SIG-M5 (cell line): ENCODE measurements around the gene CHST7.

Experiments used
- DNase-seq: peaks from one replicate; lab custom pipeline; 2025; lab: John Stamatoyannopoulos, UW

The CHST7 gene

DNA sequence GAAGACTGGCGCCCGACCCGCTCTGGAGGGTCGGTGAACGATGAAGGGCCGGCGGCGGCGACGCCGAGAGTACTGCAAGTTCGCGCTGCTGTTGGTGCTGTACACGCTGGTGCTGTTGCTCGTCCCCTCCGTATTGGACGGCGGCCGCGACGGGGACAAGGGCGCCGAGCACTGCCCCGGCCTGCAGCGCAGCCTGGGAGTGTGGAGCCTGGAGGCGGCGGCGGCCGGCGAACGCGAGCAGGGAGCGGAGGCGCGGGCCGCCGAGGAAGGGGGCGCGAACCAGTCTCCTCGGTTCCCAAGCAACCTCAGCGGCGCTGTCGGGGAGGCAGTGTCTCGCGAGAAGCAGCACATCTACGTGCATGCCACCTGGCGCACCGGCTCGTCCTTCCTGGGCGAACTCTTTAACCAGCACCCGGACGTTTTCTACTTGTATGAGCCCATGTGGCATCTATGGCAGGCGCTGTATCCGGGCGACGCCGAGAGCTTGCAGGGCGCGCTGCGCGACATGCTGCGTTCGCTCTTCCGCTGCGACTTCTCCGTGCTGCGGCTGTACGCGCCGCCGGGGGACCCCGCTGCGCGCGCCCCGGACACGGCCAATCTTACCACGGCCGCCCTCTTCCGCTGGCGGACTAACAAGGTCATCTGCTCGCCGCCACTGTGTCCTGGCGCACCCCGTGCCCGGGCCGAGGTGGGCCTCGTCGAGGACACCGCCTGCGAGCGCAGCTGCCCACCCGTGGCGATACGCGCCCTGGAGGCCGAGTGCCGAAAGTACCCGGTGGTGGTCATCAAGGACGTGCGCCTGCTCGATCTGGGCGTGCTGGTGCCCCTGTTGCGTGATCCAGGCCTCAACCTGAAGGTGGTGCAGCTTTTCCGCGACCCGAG is 568 bp downstream of the CHST7 start:
- DNase-seq = no peak

GRCh38 chrX:46574774-46575381 is 1.3 kb downstream of the CHST7 start:
- DNase-seq = no peak

GRCh38 chrX:46575586-46575985 is 2.0 kb downstream of the CHST7 start:
- no peak for DNase-seq

GRCh38 chrX:46575991-46576392 is 2.4 kb downstream of the CHST7 start:
- no peak for DNase-seq

- DNase-seq = no peak
Measured at GRCh38 chrX:46576458-46576857, 2.9 kb downstream of the CHST7 start.

DNA sequence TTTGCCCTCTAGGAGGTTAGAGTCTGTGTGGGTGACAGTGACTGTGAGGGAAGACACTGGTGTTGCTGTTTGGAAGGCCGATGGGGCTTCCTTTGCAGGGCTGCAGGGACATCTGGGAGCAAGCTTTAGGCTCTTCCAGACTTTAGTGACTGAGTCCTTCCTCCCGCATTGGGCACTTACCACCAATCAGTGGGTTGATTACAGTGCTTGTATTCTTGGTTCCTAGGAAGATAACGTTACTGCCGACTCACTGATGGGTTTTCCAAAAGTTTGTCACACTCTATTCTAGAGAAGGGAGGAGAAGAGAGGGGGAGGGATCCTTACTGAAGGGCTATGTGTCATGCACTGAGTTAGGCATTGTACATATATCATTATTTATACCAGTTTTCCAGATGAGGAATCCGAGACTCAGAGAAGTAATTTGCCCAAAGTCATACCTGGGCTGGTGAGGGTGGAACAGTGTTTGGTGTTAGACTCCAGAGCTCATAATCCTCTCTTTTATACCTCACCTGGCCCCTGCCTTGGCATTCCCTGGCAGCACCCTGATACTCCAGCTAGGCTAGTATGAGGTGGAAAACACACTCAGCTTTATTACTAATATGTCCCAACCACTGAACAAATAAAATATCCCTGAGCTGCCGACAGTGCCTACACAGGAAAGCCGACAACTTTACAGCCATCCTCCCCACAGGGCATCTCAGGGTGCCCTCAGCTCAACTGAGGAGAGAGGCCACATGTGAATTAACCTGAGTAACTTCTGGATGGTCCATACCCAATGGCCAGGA is 3.8 kb downstream of the CHST7 start:
- no peak for DNase-seq

GRCh38 chrX:46579250-46579649 is 5.7 kb downstream of the CHST7 start:
- DNase-seq = no peak

- no peak for DNase-seq
Measured at GRCh38 chrX:46580613-46581012, 7.0 kb downstream of the CHST7 start.

DNA sequence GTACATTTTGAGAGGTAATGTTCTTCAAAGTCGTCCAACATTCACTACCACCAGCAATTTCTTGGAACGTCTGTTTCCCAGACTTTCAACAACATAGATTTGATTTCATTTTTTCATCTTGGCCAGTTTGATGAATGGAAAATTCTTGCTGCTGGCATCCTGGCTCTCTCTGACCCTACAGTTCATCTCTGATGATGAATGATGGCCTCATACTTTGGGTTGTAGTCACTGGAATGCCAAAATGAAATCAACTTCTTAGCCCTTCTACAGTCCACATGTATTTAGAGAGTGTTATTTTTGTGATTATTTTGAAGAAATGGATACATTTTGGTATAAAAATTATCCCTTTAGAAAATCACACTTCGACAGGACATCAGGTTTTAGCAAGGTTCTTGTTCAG is 8.8 kb downstream of the CHST7 start:
- DNase-seq = no peak

GRCh38 chrX:46582966-46583365 is 9.4 kb downstream of the CHST7 start:
- no peak for DNase-seq

DNA sequence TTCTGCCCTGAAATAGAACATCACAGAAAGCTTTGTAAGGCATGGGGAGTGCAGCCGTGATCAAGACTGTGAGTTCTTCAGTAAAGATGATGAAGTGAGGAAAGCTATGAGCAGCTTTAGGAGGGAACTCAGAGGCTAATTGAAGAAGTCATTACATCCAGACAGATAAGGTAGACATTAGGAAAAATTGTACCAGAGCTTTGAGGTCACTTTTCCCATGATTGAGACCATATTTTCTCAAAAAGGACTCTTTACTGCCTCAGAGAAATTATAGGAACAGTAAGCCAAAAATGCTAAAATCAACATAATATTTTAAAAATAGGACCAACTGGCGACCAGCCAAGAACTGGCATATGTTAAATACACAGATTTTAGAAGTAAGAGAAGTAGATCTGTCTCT is 11.2 kb downstream of the CHST7 start:
- no peak for DNase-seq

DNA sequence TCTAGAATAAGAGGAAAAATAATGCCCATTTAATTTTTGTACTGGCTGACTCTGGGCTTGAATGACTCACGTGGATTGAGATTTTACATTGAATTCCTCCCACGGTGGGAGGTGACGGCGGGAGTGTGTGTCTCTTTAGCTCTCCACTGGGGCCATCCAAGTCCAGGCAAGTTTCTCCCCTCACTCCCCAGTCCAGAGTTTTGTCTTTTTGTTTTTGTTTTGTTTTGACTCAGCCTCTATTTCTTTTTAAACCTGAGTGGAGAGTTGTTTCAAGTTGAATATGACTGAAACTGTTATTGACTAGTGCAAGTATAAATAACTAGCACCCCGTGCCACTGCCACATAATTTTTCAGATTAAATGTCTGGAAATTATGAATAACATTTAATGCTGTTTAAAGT is 13.6 kb downstream of the CHST7 start:
- no peak for DNase-seq

DNA sequence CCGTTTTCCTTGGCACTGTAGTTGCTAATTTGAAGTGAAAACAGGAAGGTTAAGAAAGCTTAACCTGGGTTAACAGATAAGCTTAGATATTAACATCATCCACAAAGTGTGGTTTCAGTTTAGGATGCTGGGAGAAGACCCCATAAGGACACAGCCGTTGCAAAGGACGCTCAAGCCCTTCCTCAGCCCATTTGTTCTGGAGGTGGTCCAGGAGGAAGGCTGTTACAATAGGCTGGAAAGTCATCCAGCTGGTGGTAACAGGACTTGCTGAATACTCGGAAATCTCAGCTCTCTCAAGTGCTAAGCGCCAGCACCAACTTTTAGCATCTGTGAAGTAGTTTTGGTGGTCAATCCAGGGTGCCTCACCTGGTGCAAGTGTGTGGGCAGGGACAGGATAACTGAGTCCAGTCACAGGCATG is 14.2 kb downstream of the CHST7 start:
- no peak for DNase-seq

GRCh38 chrX:46588263-46588662 is 14.7 kb downstream of the CHST7 start:
- DNase-seq = no peak

- DNase-seq = no peak
Measured at GRCh38 chrX:46589977-46590723, 16.6 kb downstream of the CHST7 start.

GRCh38 chrX:46595084-46595483 is 21.5 kb downstream of the CHST7 start:
- DNase-seq = no peak

DNA sequence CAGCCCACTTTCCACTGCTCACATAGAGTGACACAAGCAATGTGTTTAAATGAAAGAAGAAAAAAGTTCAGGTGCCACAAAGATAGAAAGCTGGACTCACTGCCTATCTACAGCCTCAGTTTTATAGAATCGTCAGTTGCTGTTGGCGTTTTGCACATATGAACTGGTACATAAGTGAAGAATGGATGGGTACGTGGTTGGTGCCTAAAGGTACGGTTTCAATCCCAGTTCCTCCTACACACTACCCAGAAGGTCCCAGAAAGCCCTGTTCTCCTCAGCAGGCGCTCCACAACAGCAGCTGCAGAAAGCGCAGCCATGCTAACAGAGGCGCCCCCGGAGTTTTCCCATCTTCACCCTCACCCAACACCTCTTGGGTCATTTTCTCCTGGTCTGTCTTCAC is 23.6 kb downstream of the CHST7 start:
- DNase-seq = no peak

DNA sequence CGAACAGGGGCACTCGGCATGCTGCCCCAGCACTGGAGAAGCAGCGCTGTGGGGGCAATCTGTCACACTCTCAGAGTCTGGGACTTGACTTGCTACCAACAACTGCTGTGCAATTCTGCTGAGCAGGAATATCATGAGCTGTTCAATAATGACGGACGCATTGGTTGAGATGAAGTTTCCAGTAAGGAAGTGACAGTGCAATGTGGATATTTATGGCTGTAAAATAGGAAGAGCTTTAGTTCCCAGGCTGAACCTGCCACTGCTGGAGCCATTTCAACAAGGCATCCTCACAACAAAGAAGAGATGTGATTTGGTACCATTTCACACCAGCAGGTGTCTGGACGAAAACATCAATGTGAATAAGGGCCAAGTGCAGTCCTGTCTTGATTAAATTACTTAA is 24.2 kb downstream of the CHST7 start:
- DNase-seq = no peak

DNA sequence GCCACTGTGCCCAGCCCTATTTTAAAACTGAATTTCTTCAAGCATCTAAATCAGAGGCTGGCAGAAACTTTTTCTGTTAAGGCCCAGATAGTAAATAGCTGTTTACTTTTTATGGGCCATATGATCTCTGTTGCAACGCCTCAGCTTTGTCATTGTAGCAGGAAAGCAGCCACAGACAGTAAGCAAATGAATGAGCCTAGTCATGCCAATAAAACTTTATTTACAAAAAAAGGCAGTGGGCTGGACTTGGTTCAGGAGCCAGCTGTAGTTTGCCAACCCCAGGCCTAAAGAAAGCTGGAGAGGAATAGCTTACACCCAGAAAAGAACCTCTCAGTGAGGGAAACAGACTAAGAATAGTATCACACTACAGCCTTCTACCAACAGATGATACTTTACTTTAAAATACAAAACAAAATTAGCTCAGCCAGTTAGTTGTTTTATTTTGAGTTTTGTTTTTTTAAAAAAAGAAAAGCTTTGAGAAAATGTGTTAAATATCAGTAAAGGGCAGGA is 25.5 kb downstream of the CHST7 start:
- DNase-seq = no peak

GRCh38 chrX:46601283-46601682 is 27.7 kb downstream of the CHST7 start:
- no peak for DNase-seq

DNA sequence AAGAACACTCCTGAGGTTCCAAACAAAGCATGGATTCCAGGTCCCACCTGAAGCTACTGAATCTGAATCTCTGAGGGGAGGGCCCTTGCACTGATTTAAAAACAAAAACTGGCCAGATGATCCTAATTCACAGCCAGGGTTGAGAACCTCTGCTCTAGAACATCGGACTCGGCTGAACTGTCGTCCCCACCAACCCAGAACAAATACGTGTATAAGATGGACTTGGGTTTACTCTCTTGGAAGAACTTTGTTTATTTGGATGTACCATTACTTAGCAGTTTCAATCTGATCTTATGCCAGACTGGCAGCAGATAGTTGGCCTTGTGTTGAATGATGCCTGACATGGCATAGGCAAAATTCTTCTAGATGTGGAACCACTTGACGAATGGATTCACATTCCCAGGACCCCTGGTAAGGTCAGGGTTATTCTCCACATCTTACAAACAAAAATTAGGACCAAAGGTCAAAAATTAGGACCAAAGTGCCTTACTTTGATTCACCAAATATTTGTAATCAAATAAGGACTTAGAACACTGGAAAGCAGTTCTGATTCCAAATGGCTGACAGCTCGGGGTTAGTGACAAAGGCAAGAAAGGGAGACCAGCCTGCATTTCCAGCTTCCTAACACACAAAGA is 29.0 kb downstream of the CHST7 start:
- DNase-seq = no peak
